ENCODE data around the gene CKAP2.
A peak's percentile ranks its signal among the peaks of the same experiment; 100 is the strongest.

Gene CKAP2

DNA sequence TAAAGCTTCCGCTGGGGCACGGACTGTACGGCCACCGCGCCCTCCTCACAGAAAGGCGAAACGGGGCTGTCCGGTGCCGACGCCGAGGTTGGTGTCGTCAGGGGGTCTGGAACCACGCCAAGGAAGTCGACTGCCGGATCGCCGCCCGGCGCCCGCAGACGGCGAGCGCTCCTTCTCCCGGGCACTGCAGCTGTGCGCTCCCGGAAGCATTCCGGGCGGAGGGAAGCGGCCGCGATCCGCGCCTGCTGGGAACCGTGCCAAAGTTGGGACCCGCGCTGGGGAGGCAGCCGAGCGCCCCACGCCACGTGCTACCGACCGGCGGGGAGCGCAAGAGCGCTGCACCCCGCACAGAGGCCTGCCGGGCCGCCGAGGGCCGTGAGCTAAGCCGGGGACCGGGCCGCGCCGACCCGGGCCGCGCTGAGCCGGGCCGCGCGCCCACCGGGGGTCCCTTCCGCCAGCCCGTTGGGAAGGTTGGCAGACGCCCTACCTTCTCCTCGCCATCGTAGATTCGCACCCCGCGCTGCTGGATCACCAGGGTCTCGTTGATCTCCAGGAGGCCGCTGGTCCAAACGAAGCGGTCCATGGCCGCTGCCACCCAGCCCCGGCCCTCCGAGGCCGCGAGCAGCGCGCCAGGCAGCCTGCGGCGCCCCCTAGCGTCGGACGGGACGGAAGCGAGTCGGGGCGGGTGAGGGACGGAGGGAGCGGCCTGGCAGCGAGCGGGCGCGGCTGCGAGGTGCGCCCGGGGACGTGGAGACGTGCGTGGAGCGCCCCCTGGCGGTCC lies 5.1 kb upstream of the CKAP2 start, which contains the start of gene VPS36:
Gene VPS36 (minus strand): TSS at position 623 of the 781 bp plus-strand sequence. CDS start 40 bp downstream, at position 583.
- no peaks in the 10 kb centered on the region for H3K9me3 ChIP-seq (ENCODE audit: insufficient read depth, low read length)
- H4K20me1 ChIP-seq (ENCODE audit: low read depth, low read length), result no peaks in the 10 kb centered on the region
- H3F3A ChIP-seq (ENCODE audit: insufficient read depth), result peaks cover 15% of the 10 kb centered on the region
- H3K79me2 ChIP-seq (ENCODE audit: insufficient read depth, low read length), result peaks cover 27% of the 10 kb centered on the region; the same call in 1 of the 2 replicates
- H3K9ac ChIP-seq (ENCODE audit: low read length), result peak within 1 kb of the TSS; percentile 78
- H2AFZ ChIP-seq (ENCODE audit: low read depth, low read length, severe bottlenecking), result peak within 1 kb of the TSS; percentile 79
- H3K9me2 ChIP-seq (replicated peaks; ENCODE audit: insufficient read depth, low read length), result no peaks in the 10 kb centered on the region
- H3K4me3 ChIP-seq (ENCODE audit: insufficient read depth, low read length, poor library complexity, severe bottlenecking), result peak within 1 kb of the TSS; percentile 97
- no peaks in the 10 kb centered on the region for H3K36me3 ChIP-seq (ENCODE audit: low read length)
- no peak for TF ChIP-seq EZH2phosphoT487 (conservative IDR thresholded peaks at IDR 0.05; ENCODE audit: low read length)
- TF ChIP-seq, protein P1, sequence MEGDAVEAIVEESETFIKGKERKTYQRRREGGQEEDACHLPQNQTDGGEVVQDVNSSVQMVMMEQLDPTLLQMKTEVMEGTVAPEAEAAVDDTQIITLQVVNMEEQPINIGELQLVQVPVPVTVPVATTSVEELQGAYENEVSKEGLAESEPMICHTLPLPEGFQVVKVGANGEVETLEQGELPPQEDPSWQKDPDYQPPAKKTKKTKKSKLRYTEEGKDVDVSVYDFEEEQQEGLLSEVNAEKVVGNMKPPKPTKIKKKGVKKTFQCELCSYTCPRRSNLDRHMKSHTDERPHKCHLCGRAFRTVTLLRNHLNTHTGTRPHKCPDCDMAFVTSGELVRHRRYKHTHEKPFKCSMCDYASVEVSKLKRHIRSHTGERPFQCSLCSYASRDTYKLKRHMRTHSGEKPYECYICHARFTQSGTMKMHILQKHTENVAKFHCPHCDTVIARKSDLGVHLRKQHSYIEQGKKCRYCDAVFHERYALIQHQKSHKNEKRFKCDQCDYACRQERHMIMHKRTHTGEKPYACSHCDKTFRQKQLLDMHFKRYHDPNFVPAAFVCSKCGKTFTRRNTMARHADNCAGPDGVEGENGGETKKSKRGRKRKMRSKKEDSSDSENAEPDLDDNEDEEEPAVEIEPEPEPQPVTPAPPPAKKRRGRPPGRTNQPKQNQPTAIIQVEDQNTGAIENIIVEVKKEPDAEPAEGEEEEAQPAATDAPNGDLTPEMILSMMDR (IDR thresholded peaks at IDR 0.05; ENCODE audit: insufficient read depth, low read length, poor library complexity, severe bottlenecking), result peak; percentile 95
- peak within 1 kb of the TSS; percentile 39; the same call in 1 of the 2 replicates for H3K27ac ChIP-seq (ENCODE audit: low read depth, low read length)
- peak within 1 kb of the TSS; percentile 98 for H3K4me2 ChIP-seq (ENCODE audit: low read depth, low read length, poor library complexity, severe bottlenecking)
- H3K27me3 ChIP-seq (ENCODE audit: low read length), result no peaks in the 10 kb centered on the region

GRCh38 chr13:52450793-52451116 lies 4.5 kb upstream of the CKAP2 start:
- Histone ChIP-seq H3K9me2 (replicated peaks; ENCODE audit: insufficient read depth, low read length) (no peaks in the 10 kb centered on the region), H3K27ac (ENCODE audit: low read depth, low read length) (no peak overlapping the region), H3K27me3 (ENCODE audit: low read length) (no peaks in the 10 kb centered on the region), H3K4me3 (ENCODE audit: insufficient read depth, low read length, poor library complexity, severe bottlenecking) (no peak overlapping the region), H2AFZ (ENCODE audit: low read depth, low read length, severe bottlenecking) (no peak overlapping the region), H3F3A (ENCODE audit: insufficient read depth) (peaks cover 15% of the 10 kb centered on the region), H3K4me2 (ENCODE audit: low read depth, low read length, poor library complexity, severe bottlenecking) (peak overlapping the region; percentile 61), H3K9me3 (ENCODE audit: insufficient read depth, low read length) (no peaks in the 10 kb centered on the region), H3K9ac (ENCODE audit: low read length) (peak overlapping the region; percentile 78; the same call in 1 of the 2 replicates), H3K36me3 (ENCODE audit: low read length) (no peaks in the 10 kb centered on the region), H3K79me2 (ENCODE audit: insufficient read depth, low read length) (peaks cover 28% of the 10 kb centered on the region; the same call in 1 of the 2 replicates), H4K20me1 (ENCODE audit: low read depth, low read length) (no peaks in the 10 kb centered on the region)
- TF ChIP-seq, protein P1 (IDR thresholded peaks at IDR 0.05; ENCODE audit: insufficient read depth, low read length, poor library complexity, severe bottlenecking), result no peak
- no peak for TF ChIP-seq EZH2phosphoT487 (conservative IDR thresholded peaks at IDR 0.05; ENCODE audit: low read length)

DNA sequence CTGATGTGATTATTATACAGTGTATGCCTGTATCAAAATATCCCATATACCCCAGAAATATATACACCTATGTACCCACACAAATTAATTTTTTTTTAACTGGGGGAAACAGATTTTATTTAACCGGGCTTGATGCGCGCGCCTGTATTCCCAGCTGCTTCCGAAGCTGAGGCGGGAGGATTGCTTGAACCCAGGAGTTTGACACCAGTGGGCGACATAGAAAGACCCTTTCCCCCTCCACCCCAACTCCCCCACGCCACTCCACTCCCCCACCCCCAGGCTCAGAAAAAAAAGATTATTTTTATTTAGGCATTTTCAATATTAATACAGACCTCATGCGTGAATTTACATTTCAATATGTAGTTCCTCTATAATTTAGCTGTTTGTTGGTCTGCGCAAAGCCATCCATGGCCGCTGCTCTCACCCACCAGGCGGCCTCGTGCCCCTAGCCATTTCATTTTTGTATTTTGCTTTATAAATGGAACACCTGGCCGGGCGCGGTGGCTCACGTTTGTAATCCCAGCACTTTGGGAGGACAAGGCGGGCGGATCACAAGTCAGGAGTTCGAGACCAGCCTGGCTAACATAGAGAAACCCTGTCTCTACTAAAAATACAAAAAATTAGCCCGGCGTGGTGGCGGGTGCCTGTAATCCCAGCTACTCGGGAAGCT lies 4.0 kb upstream of the CKAP2 start:
- no peaks in the 10 kb centered on the region for H3K27me3 ChIP-seq (ENCODE audit: low read length)
- 0 out of 2 replicates have a peak, but pooled peaks cover 4% of the 10 kb centered on the region for H4K20me1 ChIP-seq (ENCODE audit: low read depth, low read length)
- TF ChIP-seq, protein P1 (IDR thresholded peaks at IDR 0.05; ENCODE audit: insufficient read depth, low read length, poor library complexity, severe bottlenecking), result no peak
- no peak for TF ChIP-seq EZH2phosphoT487 (conservative IDR thresholded peaks at IDR 0.05; ENCODE audit: low read length)
- peak overlapping the region; percentile 78; the same call in 1 of the 2 replicates for H3K9ac ChIP-seq (ENCODE audit: low read length)
- peaks cover 15% of the 10 kb centered on the region for H3F3A ChIP-seq (ENCODE audit: insufficient read depth)
- H3K9me3 ChIP-seq (ENCODE audit: insufficient read depth, low read length), result no peaks in the 10 kb centered on the region
- H3K4me2 ChIP-seq (ENCODE audit: low read depth, low read length, poor library complexity, severe bottlenecking), result peak overlapping the region; percentile 61
- H3K4me3 ChIP-seq (ENCODE audit: insufficient read depth, low read length, poor library complexity, severe bottlenecking), result no peak overlapping the region
- peaks cover 34% of the 10 kb centered on the region for H3K79me2 ChIP-seq (ENCODE audit: insufficient read depth, low read length)
- H2AFZ ChIP-seq (ENCODE audit: low read depth, low read length, severe bottlenecking), result no peak overlapping the region
- H3K36me3 ChIP-seq (ENCODE audit: low read length), result 0 out of 2 replicates have a peak, but pooled peaks cover under 1% of the 10 kb centered on the region
- no peaks in the 10 kb centered on the region for H3K9me2 ChIP-seq (replicated peaks; ENCODE audit: insufficient read depth, low read length)
- no peak overlapping the region for H3K27ac ChIP-seq (ENCODE audit: low read depth, low read length)
